Panc1 (cell line): Measurements from ENCODE around the gene COL6A1.

Experiments
- CTCF ChIP-seq: fragments of 450-650 bp; IDR thresholded peaks from 2 replicates; pipeline ENCODE4 v1.5.1; 2017; ENCODE audit warnings: mild to moderate bottlenecking
- TF ChIP-seq, protein P1 (sequence below), 2 experiments: IDR thresholded peaks; 2 replicates each; pipeline ENCODE4 v1.6.1; 2011 to 2012; ENCODE audit warnings: low read depth in 2 of 2, control low read depth in 1 of 2, low read length in 1 of 2, mild to moderate bottlenecking in 1 of 2, moderate library complexity in 1 of 2; ENCODE audit not compliant: insufficient read depth in 1 of 2

DNA sequence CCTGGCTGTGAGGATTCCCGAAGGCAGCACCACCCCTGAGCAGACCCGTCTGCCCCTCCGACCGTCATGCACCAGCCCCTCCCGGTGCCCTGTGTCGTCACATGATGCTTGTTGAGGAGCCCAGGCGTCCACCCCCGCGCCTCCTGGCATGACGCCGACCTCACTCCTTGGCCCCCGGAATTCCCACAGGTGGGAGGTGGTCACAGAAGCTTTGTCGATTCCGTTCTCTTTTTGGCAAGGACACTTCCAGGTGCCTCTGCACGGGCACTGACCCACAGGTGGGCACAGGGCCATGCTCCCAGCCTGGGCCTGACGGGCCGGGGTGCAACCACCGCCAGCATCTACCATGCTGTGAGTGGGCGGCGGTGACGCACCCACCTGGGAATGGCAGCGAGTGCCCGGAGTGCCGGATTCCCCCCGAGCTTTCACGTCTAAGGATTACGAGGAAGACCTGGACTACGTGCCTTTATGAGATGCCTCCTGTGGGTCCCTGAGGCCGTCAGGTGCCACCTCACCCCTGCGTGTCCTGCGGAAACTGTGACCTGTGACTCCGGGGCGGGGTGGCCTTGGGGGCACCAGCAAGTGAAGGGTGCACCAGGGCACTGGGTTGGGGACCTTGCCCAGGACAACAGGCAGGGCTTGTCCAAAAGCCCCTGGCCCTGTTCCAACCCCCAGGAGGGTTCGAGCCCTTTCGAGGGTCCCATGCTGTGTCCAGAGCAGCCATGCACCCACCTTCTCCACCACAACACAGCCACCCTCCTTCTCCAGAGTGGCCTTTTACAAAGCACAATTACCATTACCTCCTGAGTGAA, 31.4 kb upstream of the COL6A1 start:
- TF ChIP-seq CTCF: no peak
- TF ChIP-seq, protein P1, sequence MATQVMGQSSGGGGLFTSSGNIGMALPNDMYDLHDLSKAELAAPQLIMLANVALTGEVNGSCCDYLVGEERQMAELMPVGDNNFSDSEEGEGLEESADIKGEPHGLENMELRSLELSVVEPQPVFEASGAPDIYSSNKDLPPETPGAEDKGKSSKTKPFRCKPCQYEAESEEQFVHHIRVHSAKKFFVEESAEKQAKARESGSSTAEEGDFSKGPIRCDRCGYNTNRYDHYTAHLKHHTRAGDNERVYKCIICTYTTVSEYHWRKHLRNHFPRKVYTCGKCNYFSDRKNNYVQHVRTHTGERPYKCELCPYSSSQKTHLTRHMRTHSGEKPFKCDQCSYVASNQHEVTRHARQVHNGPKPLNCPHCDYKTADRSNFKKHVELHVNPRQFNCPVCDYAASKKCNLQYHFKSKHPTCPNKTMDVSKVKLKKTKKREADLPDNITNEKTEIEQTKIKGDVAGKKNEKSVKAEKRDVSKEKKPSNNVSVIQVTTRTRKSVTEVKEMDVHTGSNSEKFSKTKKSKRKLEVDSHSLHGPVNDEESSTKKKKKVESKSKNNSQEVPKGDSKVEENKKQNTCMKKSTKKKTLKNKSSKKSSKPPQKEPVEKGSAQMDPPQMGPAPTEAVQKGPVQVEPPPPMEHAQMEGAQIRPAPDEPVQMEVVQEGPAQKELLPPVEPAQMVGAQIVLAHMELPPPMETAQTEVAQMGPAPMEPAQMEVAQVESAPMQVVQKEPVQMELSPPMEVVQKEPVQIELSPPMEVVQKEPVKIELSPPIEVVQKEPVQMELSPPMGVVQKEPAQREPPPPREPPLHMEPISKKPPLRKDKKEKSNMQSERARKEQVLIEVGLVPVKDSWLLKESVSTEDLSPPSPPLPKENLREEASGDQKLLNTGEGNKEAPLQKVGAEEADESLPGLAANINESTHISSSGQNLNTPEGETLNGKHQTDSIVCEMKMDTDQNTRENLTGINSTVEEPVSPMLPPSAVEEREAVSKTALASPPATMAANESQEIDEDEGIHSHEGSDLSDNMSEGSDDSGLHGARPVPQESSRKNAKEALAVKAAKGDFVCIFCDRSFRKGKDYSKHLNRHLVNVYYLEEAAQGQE (IDR thresholded peaks at IDR 0.05; ENCODE audit: insufficient read depth in 1 of 2, low read depth in 2 of 2, low read length in 1 of 2): no peak
